Measurements from ENCODE around the gene PI4K2B.

The PI4K2B gene

GRCh38 chr4:25283948-25284347, 50.1 kb downstream of the PI4K2B start:
- Histone ChIP-seq H3K4me1 (ENCODE audit: low read length) (no peaks in the 10 kb centered on the region), H3K9me3 (replicated peaks; ENCODE audit: insufficient read depth, low read length) (no peaks in the 10 kb centered on the region), H3K9ac (ENCODE audit: low read length) (no peak overlapping the region), H3F3A (ENCODE audit: insufficient read depth, low read length) (no peaks in the 10 kb centered on the region), H3K4me2 (ENCODE audit: low read depth, low read length) (no peak overlapping the region), H3K4me3 (ENCODE audit: low read length) (no peak overlapping the region), H3K9me2 (replicated peaks; ENCODE audit: insufficient read depth, low read length) (no peaks in the 10 kb centered on the region), H3K79me2 (ENCODE audit: low read length) (no peaks in the 10 kb centered on the region), H2AFZ (ENCODE audit: low read length) (no peak overlapping the region), H3K36me3 (replicated peaks; ENCODE audit: insufficient read depth, low read length) (no peaks in the 10 kb centered on the region), H3K27me3 (replicated peaks; ENCODE audit: insufficient read depth, low read length) (no peaks in the 10 kb centered on the region), H4K20me1 (ENCODE audit: insufficient read depth, low read length) (no peaks in the 10 kb centered on the region), H3K27ac (ENCODE audit: low read length) (no peak overlapping the region)
- no peak for TF ChIP-seq EZH2phosphoT487 (IDR thresholded peaks at IDR 0.05; ENCODE audit: low read length)
- TF ChIP-seq CTCF (IDR thresholded peaks at IDR 0.05; ENCODE audit: low read length), result no peak
- no peak for TF ChIP-seq EZH2 (optimal IDR thresholded peaks at IDR 0.05; ENCODE audit: low read depth, low read length)
- no peak for DNase-seq

GRCh38 chr4:25284466-25284865, 50.6 kb downstream of the PI4K2B start:
- no peak overlapping the region for H3K9ac ChIP-seq (ENCODE audit: low read length)
- H3K36me3 ChIP-seq (replicated peaks; ENCODE audit: insufficient read depth, low read length), result no peaks in the 10 kb centered on the region
- H3K4me2 ChIP-seq (ENCODE audit: low read depth, low read length), result no peak overlapping the region
- no peak overlapping the region for H3K4me3 ChIP-seq (ENCODE audit: low read length)
- H3F3A ChIP-seq (ENCODE audit: insufficient read depth, low read length), result no peaks in the 10 kb centered on the region
- no peaks in the 10 kb centered on the region for H3K9me3 ChIP-seq (replicated peaks; ENCODE audit: insufficient read depth, low read length)
- no peak overlapping the region for H2AFZ ChIP-seq (ENCODE audit: low read length)
- H4K20me1 ChIP-seq (ENCODE audit: insufficient read depth, low read length), result no peaks in the 10 kb centered on the region
- H3K27ac ChIP-seq (ENCODE audit: low read length), result no peak overlapping the region
- no peak for DNase-seq
- no peaks in the 10 kb centered on the region for H3K27me3 ChIP-seq (replicated peaks; ENCODE audit: insufficient read depth, low read length)
- no peaks in the 10 kb centered on the region for H3K79me2 ChIP-seq (ENCODE audit: low read length)
- no peaks in the 10 kb centered on the region for H3K4me1 ChIP-seq (ENCODE audit: low read length)
- H3K9me2 ChIP-seq (replicated peaks; ENCODE audit: insufficient read depth, low read length), result no peaks in the 10 kb centered on the region
- TF ChIP-seq EZH2phosphoT487 (IDR thresholded peaks at IDR 0.05; ENCODE audit: low read length) (no peak), EZH2 (optimal IDR thresholded peaks at IDR 0.05; ENCODE audit: low read depth, low read length) (no peak), CTCF (IDR thresholded peaks at IDR 0.05; ENCODE audit: low read length) (no peak)

GRCh38 chr4:25290490-25291067, 56.7 kb downstream of the PI4K2B start:
- no peak overlapping the region for H3K27ac ChIP-seq (ENCODE audit: low read length)
- H3K4me2 ChIP-seq (ENCODE audit: low read depth, low read length), result no peak overlapping the region
- no peak for DNase-seq
- no peak for TF ChIP-seq EZH2 (optimal IDR thresholded peaks at IDR 0.05; ENCODE audit: low read depth, low read length)
- TF ChIP-seq EZH2phosphoT487 (IDR thresholded peaks at IDR 0.05; ENCODE audit: low read length), result no peak
- TF ChIP-seq CTCF (IDR thresholded peaks at IDR 0.05; ENCODE audit: low read length), result no peak
- H3F3A ChIP-seq (ENCODE audit: insufficient read depth, low read length), result no peaks in the 10 kb centered on the region
- H3K4me1 ChIP-seq (ENCODE audit: low read length), result no peaks in the 10 kb centered on the region
- no peak overlapping the region for H3K4me3 ChIP-seq (ENCODE audit: low read length)
- H3K9me3 ChIP-seq (replicated peaks; ENCODE audit: insufficient read depth, low read length), result no peaks in the 10 kb centered on the region
- H3K9ac ChIP-seq (ENCODE audit: low read length), result no peak overlapping the region
- H3K36me3 ChIP-seq (replicated peaks; ENCODE audit: insufficient read depth, low read length), result no peaks in the 10 kb centered on the region
- no peaks in the 10 kb centered on the region for H3K9me2 ChIP-seq (replicated peaks; ENCODE audit: insufficient read depth, low read length)
- H2AFZ ChIP-seq (ENCODE audit: low read length), result no peak overlapping the region
- no peaks in the 10 kb centered on the region for H3K79me2 ChIP-seq (ENCODE audit: low read length)
- H3K27me3 ChIP-seq (replicated peaks; ENCODE audit: insufficient read depth, low read length), result no peaks in the 10 kb centered on the region
- H4K20me1 ChIP-seq (ENCODE audit: insufficient read depth, low read length), result no peaks in the 10 kb centered on the region

Data from MM.1S (cell line).